GM18858 (cell line): Measurements from ENCODE around the gene HSPA8.
"Not testable (repeated sequence)": the region's sequence is repeated elsewhere in the genome, so short reads cannot be mapped to it uniquely, and the experiment has no call there.

ENCODE experiments used
- ATAC-seq: cut with Tn5 transposase; IDR thresholded peaks from one replicate; pipeline ENCODE4 v1.9.1; 2021; ENCODE audit not compliant: unreplicated experiment

Gene HSPA8

GRCh38 chr11:123061403-123062157, at the start of gene HSPA8:
HSPA8 (minus strand) TSS chr11:123062136; CDS start chr11:123061324, 812 bp downstream.
- no peak for ATAC-seq

- no peak for ATAC-seq
Observed at GRCh38 chr11:123111465-123111864, 49.5 kb upstream of the HSPA8 start.

GRCh38 chr11:123110397-123110796, 48.5 kb upstream of the HSPA8 start:
- no peak for ATAC-seq

DNA sequence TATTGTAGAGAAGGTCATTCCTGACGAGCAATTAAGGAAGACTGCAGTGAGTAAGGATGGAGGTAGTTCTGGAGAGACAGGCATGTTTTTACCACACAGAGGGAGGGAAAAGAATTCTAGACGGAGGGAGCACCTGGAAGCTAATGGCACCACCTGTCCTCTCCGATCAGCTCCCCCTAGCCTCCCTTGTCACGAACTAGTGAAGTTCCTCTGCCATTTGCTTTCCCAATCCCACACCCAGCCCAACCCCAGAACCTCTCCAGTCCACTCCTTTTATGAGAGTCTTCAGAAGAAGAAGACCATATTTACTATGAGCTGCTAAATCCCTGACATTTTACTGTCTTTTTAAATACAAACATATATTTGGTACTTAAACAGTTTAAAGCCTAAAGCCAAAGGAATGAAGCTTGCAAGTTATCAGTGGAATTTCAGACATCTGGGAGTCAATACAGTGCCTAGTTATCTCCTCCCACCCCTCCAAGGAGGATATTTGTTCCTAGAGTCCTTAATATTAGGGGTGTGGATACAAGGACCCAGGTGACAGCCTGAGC, 46.1 kb upstream of the HSPA8 start:
- ATAC-seq = no peak

- no peak for ATAC-seq
Observed at GRCh38 chr11:123104697-123105096, 42.8 kb upstream of the HSPA8 start.

DNA sequence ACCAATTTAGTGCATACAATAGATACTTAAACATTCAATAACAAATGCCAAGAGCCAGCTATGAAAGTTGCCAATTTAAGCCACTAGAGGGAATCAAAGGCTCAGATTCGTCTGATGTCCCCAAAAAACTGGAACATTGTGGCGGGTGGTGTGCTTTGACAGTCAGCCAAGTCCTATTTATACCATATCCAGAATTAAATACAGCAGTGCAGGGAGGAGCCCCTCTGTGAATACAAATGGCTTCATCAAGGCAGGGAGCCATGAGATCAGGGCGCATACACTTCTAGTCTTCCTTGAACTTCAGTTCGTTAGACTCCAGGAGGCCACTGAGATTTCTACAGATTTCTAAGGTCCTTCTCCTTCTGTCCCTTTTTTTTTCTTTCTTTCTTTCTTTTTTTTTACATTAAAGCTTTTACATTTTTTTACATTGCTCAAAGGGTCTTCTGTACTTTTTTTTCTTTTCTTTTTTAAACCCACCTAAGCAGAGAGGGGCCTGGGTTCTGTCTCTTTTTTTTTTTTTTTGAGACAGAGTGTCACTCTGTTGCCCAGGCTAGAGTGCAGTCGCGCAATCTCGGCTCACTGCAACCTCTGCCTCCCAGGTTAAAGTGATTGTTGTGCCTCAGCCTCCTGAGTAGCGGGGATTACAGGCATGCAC, 41.5 kb upstream of the HSPA8 start:
- ATAC-seq = no peak

DNA sequence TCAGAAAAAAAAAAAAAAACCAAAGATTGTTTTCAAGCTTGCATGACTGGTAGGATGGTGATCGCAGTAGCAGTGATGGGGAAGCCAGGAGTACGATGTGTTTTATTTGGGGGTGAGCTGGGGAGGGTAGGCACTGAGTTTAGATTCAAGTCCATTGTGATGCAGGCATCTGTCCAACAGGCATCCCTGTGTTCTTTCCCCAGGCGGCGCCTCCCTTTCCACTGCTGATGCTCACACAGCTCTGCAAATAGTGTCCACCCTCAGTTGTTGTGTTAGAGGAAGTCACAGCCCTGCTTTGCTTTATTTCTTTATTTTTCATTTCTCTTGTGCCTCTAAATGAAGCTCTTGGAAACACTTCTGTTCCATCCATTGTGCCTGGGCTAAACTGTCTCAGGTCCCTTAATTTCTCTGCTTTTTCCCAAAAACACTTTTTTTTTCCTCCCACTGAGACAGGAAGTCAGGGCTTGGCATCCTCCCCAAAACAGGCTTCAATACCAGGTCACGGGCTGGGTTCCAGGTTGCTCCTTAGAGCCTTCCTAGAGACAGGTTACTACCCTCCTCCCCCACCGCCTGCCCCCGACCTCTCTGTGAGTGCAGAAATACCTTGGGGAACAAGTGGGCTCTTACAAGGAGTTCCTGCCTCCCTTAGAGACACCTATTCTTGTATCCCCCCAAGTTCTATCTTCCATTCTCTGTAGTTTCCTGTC, 38.6 kb upstream of the HSPA8 start:
- no peak for ATAC-seq

DNA sequence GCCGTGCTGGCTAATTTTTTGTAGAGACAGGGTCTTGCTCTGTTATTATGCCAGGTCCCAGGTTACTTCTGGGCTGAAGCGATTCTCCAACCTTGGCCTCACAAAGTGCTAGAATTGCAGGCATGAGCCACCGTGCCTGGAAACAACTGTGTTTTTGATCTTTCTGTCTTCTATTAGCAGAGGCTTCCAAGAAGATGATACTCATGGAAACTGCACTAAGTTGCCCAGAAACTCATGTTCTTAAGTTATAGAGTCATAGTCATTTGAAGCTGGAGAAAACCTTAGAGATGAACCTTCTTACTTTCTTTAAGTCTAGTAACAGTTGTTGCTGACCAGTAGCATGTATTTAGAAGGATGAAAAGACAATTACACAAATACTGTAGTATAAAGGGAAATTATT, 37.1 kb upstream of the HSPA8 start:
- ATAC-seq = no peak

DNA sequence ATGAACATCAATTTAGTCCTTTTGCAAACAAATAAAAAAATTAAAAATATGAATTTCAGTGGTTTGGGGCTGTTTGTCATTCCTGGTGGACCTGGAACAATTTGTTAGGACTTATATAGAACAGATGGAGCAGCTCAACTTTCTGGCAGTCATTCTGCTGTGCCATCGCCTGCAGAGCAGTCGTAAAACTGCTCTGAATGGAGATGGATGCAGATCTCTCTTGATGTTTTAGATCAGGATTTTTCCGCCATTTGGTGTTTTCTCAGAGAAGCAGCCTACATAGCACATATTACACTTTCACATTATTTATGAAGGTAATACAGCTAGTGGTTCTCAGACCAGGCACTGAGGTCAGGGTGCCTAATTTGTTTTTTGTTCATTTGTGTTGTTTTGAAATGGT, 31.8 kb upstream of the HSPA8 start:
- ATAC-seq = no peak

- no peak for ATAC-seq
Observed at GRCh38 chr11:123091506-123091905, 29.6 kb upstream of the HSPA8 start.

GRCh38 chr11:123090168-123090567, 28.2 kb upstream of the HSPA8 start:
- ATAC-seq = not testable (repeated sequence)

- not testable (repeated sequence) for ATAC-seq
Observed at GRCh38 chr11:123088896-123089295, 27.0 kb upstream of the HSPA8 start.

GRCh38 chr11:123087657-123088056, 25.7 kb upstream of the HSPA8 start:
- peak; percentile 90 for ATAC-seq

GRCh38 chr11:123086305-123086704, 24.4 kb upstream of the HSPA8 start:
- no peak for ATAC-seq

GRCh38 chr11:123085497-123085896, 23.6 kb upstream of the HSPA8 start:
- no peak for ATAC-seq

DNA sequence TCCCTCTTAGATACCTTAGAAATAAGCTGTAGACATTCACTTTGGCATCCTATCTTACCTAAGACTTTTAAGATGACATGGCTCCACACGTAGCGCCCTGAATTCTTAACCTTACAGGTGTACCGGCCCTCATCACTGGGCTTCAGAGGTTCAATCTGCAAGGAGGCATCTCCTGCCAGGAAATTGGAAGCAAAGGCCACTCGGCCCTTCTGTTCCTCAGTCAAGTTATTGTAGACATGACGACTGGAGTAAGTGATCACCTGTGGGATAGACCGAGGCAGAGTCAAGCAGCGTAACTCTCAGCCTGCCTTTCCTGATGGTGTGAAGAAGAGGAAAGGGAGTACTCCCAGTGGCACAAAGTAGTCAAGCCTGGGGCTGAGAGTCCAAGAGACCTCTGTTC, 22.5 kb upstream of the HSPA8 start:
- no peak for ATAC-seq

DNA sequence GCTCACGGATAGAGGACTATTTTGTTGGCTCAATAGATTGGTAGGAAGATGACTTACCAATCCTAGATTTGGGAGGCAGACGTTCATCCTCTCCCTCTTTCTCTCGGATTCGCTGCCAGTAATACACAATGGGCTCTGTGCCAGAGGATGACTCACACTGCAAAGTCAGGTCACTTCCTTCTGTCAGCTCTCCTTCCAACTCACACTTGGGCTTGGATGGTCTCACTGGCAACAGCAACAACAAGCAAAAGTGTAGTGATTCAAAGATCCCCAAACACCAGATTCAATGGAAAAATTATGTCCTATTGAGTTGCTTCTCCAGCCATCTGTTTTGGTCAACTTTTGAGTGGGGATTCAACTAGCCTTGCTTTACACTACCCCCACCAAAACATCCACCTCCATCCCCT, 21.7 kb upstream of the HSPA8 start:
- no peak for ATAC-seq

GRCh38 chr11:123082977-123083376, 21.0 kb upstream of the HSPA8 start:
- no peak for ATAC-seq

- ATAC-seq = no peak
Observed at GRCh38 chr11:123080015-123080414, 18.1 kb upstream of the HSPA8 start.

- no peak for ATAC-seq
Observed at GRCh38 chr11:123076484-123076883, 14.5 kb upstream of the HSPA8 start.

- ATAC-seq = no peak
Observed at GRCh38 chr11:123073343-123074057, 11.6 kb upstream of the HSPA8 start.
